GM12878 (cell line): ENCODE measurements around the gene TSHZ3. TPM values are rescaled to one million over a fixed set of nuclear protein-coding genes. Genes with fewer than 3 reads are reported as not detected.

ENCODE experiments used
- ATAC-seq: fragments of 200-7000 bp; cut with Tn5 transposase; 3 replicates; pipeline ENCODE4 v1.9.1; 2020; ENCODE audit warnings: mild to moderate bottlenecking, moderate library complexity
- BruUV-seq: library from RNA; stranded (reverse); fragments of 400-500 nt; replicated peaks from 2 replicates; lab custom pipeline; 2021; lab: Mats Ljungman, UMichigan
- CTCF ChIA-PET: fragments of 300-600 bp; sonication (Branson Sonifier 250); formaldehyde crosslinking; extraction: SDS; loops from one replicate; lab custom pipeline; 2021; ENCODE audit warnings: inconsistent platforms; lab: Yijun Ruan, JAX
- POLR2A ChIA-PET: fragments of 350-600 bp; formaldehyde crosslinking; extraction: SDS; loops from one replicate; lab custom pipeline; 2021; ENCODE audit warnings: inconsistent platforms; lab: Charles Lee
- RAD21 ChIA-PET: fragments of 300-600 bp; sonication (Branson Sonifier 250); formaldehyde crosslinking; loops from one replicate; lab custom pipeline; 2023; ENCODE audit warnings: antibody characterized with exemption; ENCODE audit not compliant: unreplicated experiment; lab: Charles Lee
- SMC1A ChIA-PET: fragments of 300-600 bp; sonication (Branson Sonifier 250); formaldehyde crosslinking; loops from one replicate; lab custom pipeline; 2023; ENCODE audit not compliant: unreplicated experiment, uncharacterized antibody; lab: Charles Lee
- DNase-seq: peaks from one replicate; pipeline ENCODE4 v3.0.0-alpha.2; 2011; ENCODE audit warnings: low read depth, low spot score
- FAIRE-seq: peaks from 3 replicates; lab custom pipeline; 2011; peaks lifted over from hg19 to GRCh38; lab: Jason Lieb, UNC
- H2AFZ ChIP-seq: 2 replicates; pipeline ENCODE4 v1.6.0; 2011; ENCODE audit warnings: low read depth, low read length, control low read depth; ENCODE audit not compliant: control insufficient read depth
- H3K27ac ChIP-seq: 2 replicates; pipeline ENCODE4 v1.5.1; 2011; ENCODE audit warnings: control low read depth; ENCODE audit not compliant: control insufficient read depth, insufficient read depth
- H3K27me3 ChIP-seq, 2 experiments: replicated peaks in 1 of 2; 2 replicates each; pipeline versions ENCODE4 v1.6.0 to v1.6.1; 2011; ENCODE audit warnings: low read length in 1 of 2; ENCODE audit not compliant: control insufficient read depth in 2 of 2, insufficient read depth in 2 of 2
- H3K36me3 ChIP-seq, 2 experiments: 2 replicates each; pipeline ENCODE4 v1.5.1; 2011; ENCODE audit warnings: low read length in 1 of 2; ENCODE audit not compliant: control insufficient read depth in 2 of 2, insufficient read depth in 2 of 2
- H3K4me1 ChIP-seq: 2 replicates; pipeline ENCODE4 v1.6.1; 2011; ENCODE audit warnings: mild to moderate bottlenecking, low read length, moderate library complexity, mixed read lengths; ENCODE audit not compliant: control insufficient read depth, insufficient read depth
- H3K4me2 ChIP-seq: 2 replicates; pipeline ENCODE4 v1.6.0; 2011; ENCODE audit warnings: control low read depth; ENCODE audit not compliant: control insufficient read depth, insufficient read depth
- H3K4me3 ChIP-seq: fragments of 200-600 bp; sonication (generic); 2 replicates; pipeline ENCODE4 v1.5.1; 2016
- H3K79me2 ChIP-seq: 2 replicates; pipeline ENCODE4 v1.6.0; 2011; ENCODE audit warnings: low read length; ENCODE audit not compliant: control insufficient read depth, insufficient read depth
- H3K9ac ChIP-seq: 2 replicates; pipeline ENCODE4 v1.8.0; 2011; ENCODE audit warnings: low read length, control low read depth, mixed read lengths; ENCODE audit not compliant: control insufficient read depth, insufficient read depth
- H3K9me3 ChIP-seq: replicated peaks from 3 replicates; pipeline ENCODE4 v1.5.1; 2011; ENCODE audit warnings: mild to moderate bottlenecking, low read length; ENCODE audit not compliant: control insufficient read depth, insufficient read depth
- H4K20me1 ChIP-seq: 2 replicates; pipeline ENCODE4 v1.6.0; 2011; ENCODE audit not compliant: control insufficient read depth, insufficient read depth
- BCL11A ChIP-seq: IDR thresholded peaks from 2 replicates; pipeline ENCODE4 v1.6.1; 2011; ENCODE audit warnings: low read depth, low read length
- CHD1 ChIP-seq: IDR thresholded peaks from 2 replicates; pipeline ENCODE4 v1.6.1; 2012; ENCODE audit warnings: low read depth, low read length, improper control_type of control experiment
- CHD4 ChIP-seq: fragments of 200-600 bp; sonication (generic); IDR thresholded peaks from 2 replicates; pipeline ENCODE4 v1.6.1; 2016; ENCODE audit warnings: mild to moderate bottlenecking
- E4F1 ChIP-seq: fragments of 450-650 bp; IDR thresholded peaks from 2 replicates; pipeline ENCODE4 v1.6.1; 2018; ENCODE audit warnings: borderline replicate concordance, mild to moderate bottlenecking; ENCODE audit not compliant: partially characterized antibody
- ETV6 ChIP-seq, 2 experiments: fragments of 450-650 bp in 1 of 2; IDR thresholded peaks in 1 of 2; conservative IDR thresholded peaks in 1 of 2; 2 replicates each; pipeline ENCODE4 v1.6.1; 2014; ENCODE audit warnings: antibody characterized with exemption in 1 of 2, borderline replicate concordance in 1 of 2, low read depth in 1 of 2, mild to moderate bottlenecking in 1 of 2, moderate library complexity in 1 of 2
- HDAC6 ChIP-seq: fragments of 200-600 bp; sonication (generic); IDR thresholded peaks from one replicate; pipeline ENCODE4 v1.8.0; 2017; ENCODE audit warnings: antibody characterized with exemption; ENCODE audit not compliant: unreplicated experiment
- RFX5 ChIP-seq: IDR thresholded peaks from 2 replicates; pipeline ENCODE4 v1.6.1; 2011; ENCODE audit warnings: low read depth, low read length, improper control_type of control experiment
- SRF ChIP-seq, 2 experiments: IDR thresholded peaks; 2 replicates each; pipeline ENCODE4 v1.6.1; 2011; ENCODE audit warnings: low read depth in 2 of 2, low read length in 2 of 2, mild to moderate bottlenecking in 1 of 2, moderate library complexity in 1 of 2
- TAF1 ChIP-seq: IDR thresholded peaks from 2 replicates; pipeline ENCODE4 v1.6.1; 2011; ENCODE audit warnings: mild to moderate bottlenecking, low read depth, low read length, borderline replicate concordance
- TBL1XR1 ChIP-seq: IDR thresholded peaks from 2 replicates; pipeline ENCODE4 v1.6.1; 2012; ENCODE audit warnings: low read depth, low read length, improper control_type of control experiment
- ZBTB40 ChIP-seq: fragments of 450-650 bp; IDR thresholded peaks from 2 replicates; pipeline ENCODE4 v1.6.1; 2016; ENCODE audit warnings: mild to moderate bottlenecking, moderate library complexity, borderline replicate concordance
- ZZZ3 ChIP-seq: IDR thresholded peaks from 2 replicates; pipeline ENCODE4 v1.6.1; 2011; ENCODE audit warnings: low read depth; ENCODE audit not compliant: control insufficient read depth, insufficient read length
- WGBS: methylation state at CpG from one replicate; pipeline ENCODE4 v1.1.6; 2016; ENCODE audit warnings: low lambda C conversion rate; ENCODE audit not compliant: insufficient replicate concordance, insufficient coverage; ENCODE audit errors: missing lambda C conversion rate; 5-methylcytosine and 5-hydroxymethylcytosine counted together
- in situ Hi-C: fragments of 300-500 bp; cut with MboI; formaldehyde crosslinking; loops from 9 replicates; pipeline ENCODE4 v1.14.3; 2018; ENCODE audit warnings: mixed read lengths
- intact Hi-C: fragments of 100-400 bp; cut with micrococcal nuclease; formaldehyde crosslinking; loops from one replicate; pipeline ENCODE4 v1.14.2; 2022; ENCODE audit not compliant: unreplicated experiment
- polyA plus RNA-seq, 11 experiments: library from polyadenylated mRNA; depleted of rRNA in 4 of 11; unstranded in 6 of 11; stranded (reverse) in 5 of 11; fragments of >200 nt; fragmentation: Nextera tagmentation in 4 of 11; fragmentation: Illumina TruSeq in 1 of 11; extraction: Ambion mirVana in 4 of 11; extraction: Trizol in 1 of 11; gene quantifications; 1 replicate in 1 of 11; 2 replicates in 10 of 11; pipeline versions ENCODE4 v1.2.1 to v1.2.3, GENCODE V29; 2011 to 2016; ENCODE audit warnings: inconsistent platforms in 2 of 11, missing spikeins in 2 of 11, low read depth in 1 of 11
- total RNA-seq, 4 experiments: library from RNA; depleted of rRNA in 3 of 4; stranded (reverse); fragments of >200 nt in 3 of 4; fragmentation: Illumina TruSeq in 1 of 4; extraction: Trizol in 1 of 4; gene quantifications; 2 replicates each; pipeline versions ENCODE4 v1.2.1 to v1.2.3, GENCODE V29; 2013 to 2021
- TF ChIP-seq, protein P1 (sequence below): fragments of 450-650 bp; formaldehyde crosslinking; IDR thresholded peaks from 2 replicates; pipeline ENCODE4 v1.4.0; 2022; ENCODE audit warnings: mild to moderate bottlenecking, moderate library complexity

Gene TSHZ3
- total and polyA plus RNA-seq, 10 of the 15 experiments (the other 5 are each of a cell fraction or from before 2014, with no cell fraction given), result 0.23 TPM; not detected in 9

DNA sequence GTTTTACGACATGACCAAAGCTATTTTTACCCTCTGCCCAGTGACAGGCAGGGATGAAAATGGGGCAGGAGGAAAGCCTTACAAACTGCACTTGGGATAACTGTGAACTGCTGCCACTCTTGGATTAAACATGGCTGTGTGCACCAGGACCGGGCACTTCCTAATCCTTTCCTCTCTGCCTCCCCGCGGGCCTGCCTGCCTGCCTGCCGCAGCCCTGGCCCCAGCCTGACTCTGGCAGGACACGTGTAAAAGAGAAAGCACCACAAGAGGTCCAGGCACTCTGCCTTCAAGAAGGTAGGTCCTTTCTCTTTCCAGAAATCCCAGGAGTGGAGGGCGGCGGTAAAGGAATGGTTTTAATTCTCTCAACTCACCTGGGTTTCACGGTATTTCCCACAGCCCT lies 4.8 kb downstream of the TSHZ3 start:
- in situ Hi-C loops, result no loop called here
- ChIA-PET SMC1A (no interaction called here), CTCF (no interaction called here), RAD21 (no interaction called here), POLR2A (no interaction called here)
- 29% methylated on average over 9 of the region's 9 CpGs for WGBS
- no peak for FAIRE-seq
- Histone ChIP-seq H3K79me2 (no peaks in the 10 kb centered on the region), H3K4me1 (no peaks in the 10 kb centered on the region), H3K36me3 (no peaks in the 10 kb centered on the region), H3K27ac (no peak overlapping the region), H4K20me1 (no peaks in the 10 kb centered on the region), H3K9me3 (no peaks in the 10 kb centered on the region; the same call in 2 of the 3 replicates), H3K4me3 (no peak overlapping the region), H2AFZ (no peak overlapping the region), H3K27me3 (no peaks in the 10 kb centered on the region), H3K4me2 (no peak overlapping the region), H3K9ac (no peak overlapping the region)
- intact Hi-C loops, result no loop called here
- TF ChIP-seq CHD4, result no peak
- TF ChIP-seq HDAC6, result no peak
- no peak for TF ChIP-seq TAF1
- TF ChIP-seq ZBTB40, result no peak
- TF ChIP-seq, protein P1, sequence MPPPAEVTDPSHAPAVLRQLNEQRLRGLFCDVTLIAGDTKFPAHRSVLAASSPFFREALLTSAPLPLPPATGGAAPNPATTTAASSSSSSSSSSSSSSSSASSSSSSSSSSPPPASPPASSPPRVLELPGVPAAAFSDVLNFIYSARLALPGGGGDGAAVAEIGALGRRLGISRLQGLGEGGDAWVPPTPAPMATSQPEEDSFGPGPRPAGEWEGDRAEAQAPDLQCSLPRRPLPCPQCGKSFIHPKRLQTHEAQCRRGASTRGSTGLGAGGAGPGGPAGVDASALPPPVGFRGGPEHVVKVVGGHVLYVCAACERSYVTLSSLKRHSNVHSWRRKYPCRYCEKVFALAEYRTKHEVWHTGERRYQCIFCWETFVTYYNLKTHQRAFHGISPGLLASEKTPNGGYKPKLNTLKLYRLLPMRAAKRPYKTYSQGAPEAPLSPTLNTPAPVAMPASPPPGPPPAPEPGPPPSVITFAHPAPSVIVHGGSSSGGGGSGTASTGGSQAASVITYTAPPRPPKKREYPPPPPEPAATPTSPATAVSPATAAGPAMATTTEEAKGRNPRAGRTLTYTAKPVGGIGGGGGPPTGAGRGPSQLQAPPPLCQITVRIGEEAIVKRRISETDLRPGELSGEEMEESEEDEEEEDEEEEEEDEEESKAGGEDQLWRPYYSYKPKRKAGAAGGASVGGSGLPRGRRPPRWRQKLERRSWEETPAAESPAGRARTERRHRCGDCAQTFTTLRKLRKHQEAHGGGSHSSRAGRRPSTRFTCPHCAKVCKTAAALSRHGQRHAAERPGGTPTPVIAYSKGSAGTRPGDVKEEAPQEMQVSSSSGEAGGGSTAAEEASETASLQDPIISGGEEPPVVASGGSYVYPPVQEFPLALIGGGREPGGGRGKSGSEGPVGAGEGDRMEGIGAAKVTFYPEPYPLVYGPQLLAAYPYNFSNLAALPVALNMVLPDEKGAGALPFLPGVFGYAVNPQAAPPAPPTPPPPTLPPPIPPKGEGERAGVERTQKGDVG (CRISPR knock-in tag), result no peak
- no peak for TF ChIP-seq ETV6 (conservative IDR thresholded peaks at IDR 0.05 in 1 of 2, IDR thresholded peaks at IDR 0.05 in 1 of 2; ENCODE audit: borderline replicate concordance in 1 of 2, low read depth in 1 of 2)
- no peak for TF ChIP-seq BCL11A
- TF ChIP-seq TBL1XR1, result no peak
- TF ChIP-seq ZZZ3, result no peak
- no peak for TF ChIP-seq CHD1
- TF ChIP-seq E4F1, result no peak
- no peak for TF ChIP-seq SRF (IDR thresholded peaks at IDR 0.05; ENCODE audit: low read depth in 2 of 2, low read length in 2 of 2)
- no peak for TF ChIP-seq RFX5
- no TSS peak for BruUV-seq
- no peak for DNase-seq
- no peak for ATAC-seq
